HG03558 (cell line): ENCODE data around the gene SMCO3.

ENCODE experiments used
- ATAC-seq: cut with Tn5 transposase; IDR thresholded peaks from one replicate; pipeline ENCODE4 v1.9.1; 2021; ENCODE audit warnings: moderate number of reproducible peaks; ENCODE audit not compliant: unreplicated experiment; ENCODE audit errors: extremely low read depth

Gene SMCO3

GRCh38 chr12:14833336-14833735 lies 19.4 kb upstream of the SMCO3 start:
- ATAC-seq: no peak

- ATAC-seq: peak; percentile 83
These were observed 14.9 kb upstream of the SMCO3 start for GRCh38 chr12:14828892-14829291.

- no peak for ATAC-seq
These were observed 13.1 kb upstream of the SMCO3 start for GRCh38 chr12:14827043-14827442.

GRCh38 chr12:14826491-14826890 lies 12.5 kb upstream of the SMCO3 start:
- no peak for ATAC-seq

DNA sequence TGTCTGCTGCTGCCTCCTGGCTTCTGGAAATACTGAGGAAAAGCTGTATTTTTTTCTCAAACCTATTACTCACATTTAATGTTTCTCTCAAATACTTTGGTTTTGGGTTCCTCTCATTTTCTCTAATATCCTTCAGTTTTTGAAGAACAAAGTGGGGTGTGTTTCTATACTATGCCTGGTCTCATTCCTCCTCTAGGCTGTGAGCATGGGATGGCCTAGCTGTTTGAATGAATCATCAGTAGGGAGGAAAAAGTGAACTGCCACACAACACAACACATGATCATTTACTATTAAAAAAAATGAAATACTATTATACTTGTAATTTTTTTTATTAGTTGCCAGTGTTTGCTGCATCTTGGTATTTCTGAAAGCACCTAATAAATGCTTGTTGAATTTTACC lies 11.3 kb upstream of the SMCO3 start:
- no peak for ATAC-seq

- ATAC-seq: no peak
These were observed 10.1 kb upstream of the SMCO3 start for GRCh38 chr12:14824012-14824634.

GRCh38 chr12:14811486-14811885 lies 2.5 kb downstream of the SMCO3 start:
- no peak for ATAC-seq

DNA sequence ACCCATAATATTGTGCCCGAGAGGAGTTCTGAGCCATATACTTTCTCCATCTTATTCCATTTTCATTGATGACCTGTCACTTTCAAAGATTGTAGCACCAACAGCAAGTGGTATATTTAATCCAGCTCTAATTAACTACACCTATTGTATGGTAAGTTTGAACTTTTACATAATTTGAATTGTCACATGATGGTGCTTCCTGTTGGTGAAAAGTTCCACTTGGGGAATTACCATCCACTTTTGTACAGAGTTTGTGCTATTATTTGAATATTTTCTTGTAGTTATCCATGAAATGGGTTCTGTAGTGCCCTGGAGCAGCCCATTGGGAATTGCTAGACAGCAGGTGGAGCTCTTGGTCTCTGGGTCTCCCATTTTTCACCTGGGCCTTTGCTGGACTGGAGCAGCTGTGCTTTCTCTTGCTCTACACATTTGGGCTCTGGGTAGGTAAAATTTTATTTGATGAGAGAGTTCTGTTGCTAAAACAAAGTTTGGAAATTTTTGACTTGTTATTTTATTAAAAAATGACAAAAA lies 3.0 kb downstream of the SMCO3 start:
- no peak for ATAC-seq

- ATAC-seq: no peak
These were observed 3.6 kb downstream of the SMCO3 start for GRCh38 chr12:14810167-14810952.

DNA sequence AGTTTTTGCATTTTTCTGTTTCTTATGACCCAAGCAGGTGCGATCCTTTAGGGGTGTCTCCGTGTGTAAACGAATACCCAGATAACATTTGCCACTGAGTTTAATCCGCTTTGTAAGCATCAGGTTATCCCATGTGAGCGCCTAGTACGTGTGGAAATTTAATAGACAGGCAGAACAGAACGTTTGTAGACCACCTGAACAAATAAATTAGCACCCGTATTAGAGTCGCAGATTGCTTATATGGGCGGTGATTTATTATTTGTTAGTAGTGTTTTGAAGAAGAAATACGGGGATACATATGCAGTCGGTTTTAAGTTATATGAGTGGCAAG lies 10.2 kb downstream of the SMCO3 start:
- ATAC-seq: peak; percentile 2

- peak; percentile 99 for ATAC-seq
These were observed 10.8 kb downstream of the SMCO3 start, which contains the start of the genes C12orf60 and WBP11 for GRCh38 chr12:14803011-14803829. C12orf60 (plus strand) TSS chr12:14803670; CDS start chr12:14822936, 19,266 bp downstream. WBP11 (minus strand) TSS chr12:14803478; CDS start chr12:14801383, 2,095 bp downstream.

GRCh38 chr12:14802721-14803010 lies 11.3 kb downstream of the SMCO3 start:
- ATAC-seq: no peak

GRCh38 chr12:14802247-14802646 lies 11.7 kb downstream of the SMCO3 start:
- no peak for ATAC-seq

- no peak for ATAC-seq
These were observed 18.9 kb downstream of the SMCO3 start for GRCh38 chr12:14795028-14795448.

GRCh38 chr12:14785568-14785967 lies 28.4 kb downstream of the SMCO3 start:
- no peak for ATAC-seq

DNA sequence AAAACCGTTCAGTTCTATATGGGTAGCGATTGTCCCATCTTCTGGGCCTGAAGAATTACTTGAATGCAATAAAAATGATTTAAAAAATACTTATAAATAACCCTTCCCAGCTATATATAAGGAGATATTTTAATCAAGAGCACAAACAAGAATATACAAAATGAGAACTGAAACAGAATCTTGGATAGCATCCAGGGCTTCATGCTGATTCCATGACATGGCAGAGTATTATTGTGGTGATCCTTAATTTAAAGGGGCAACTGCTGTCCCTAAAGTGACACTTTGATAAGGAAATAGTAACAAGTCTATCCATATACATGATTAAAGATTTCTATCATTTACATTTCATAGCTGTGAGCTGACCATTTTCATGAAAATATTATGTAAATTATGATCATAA lies 29.5 kb downstream of the SMCO3 start:
- ATAC-seq: no peak

DNA sequence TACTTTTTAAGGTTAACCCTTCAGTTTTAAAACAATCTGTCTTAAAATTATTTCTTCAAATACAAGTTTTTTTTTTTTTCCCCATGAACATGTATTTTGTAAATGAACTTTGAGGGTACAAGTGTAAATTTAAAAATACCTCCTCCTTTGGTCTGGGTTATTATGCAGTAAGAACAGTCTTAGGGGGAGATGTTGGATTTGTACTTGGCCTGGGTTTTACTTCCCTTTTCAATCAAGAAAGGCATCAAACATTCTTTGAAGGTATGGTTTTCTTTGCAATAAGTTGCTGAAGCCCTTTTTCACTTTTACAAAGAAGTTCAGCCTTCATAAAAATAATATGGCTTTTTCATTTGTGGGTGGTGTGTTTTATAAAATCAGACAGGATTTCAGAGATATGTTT lies 31.2 kb downstream of the SMCO3 start:
- no peak for ATAC-seq

DNA sequence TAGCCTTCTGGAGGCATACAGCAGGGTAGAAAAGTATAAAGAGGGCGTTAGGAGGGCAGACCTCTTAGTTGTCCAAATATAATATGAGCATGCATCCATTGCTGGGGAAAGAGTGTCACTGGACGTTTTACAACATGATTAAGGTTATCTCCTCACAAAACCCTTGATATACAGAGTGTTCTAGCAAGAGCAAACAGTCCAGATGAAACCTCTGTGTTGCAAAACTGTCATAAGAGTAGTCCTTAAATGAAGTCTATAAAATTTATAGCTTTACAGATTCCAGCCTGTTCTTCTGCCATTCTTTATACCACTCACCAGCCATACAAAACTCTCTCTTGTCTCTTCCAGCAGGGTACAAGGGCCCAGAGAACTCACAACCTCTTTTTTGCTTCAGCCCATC lies 32.4 kb downstream of the SMCO3 start:
- no peak for ATAC-seq

DNA sequence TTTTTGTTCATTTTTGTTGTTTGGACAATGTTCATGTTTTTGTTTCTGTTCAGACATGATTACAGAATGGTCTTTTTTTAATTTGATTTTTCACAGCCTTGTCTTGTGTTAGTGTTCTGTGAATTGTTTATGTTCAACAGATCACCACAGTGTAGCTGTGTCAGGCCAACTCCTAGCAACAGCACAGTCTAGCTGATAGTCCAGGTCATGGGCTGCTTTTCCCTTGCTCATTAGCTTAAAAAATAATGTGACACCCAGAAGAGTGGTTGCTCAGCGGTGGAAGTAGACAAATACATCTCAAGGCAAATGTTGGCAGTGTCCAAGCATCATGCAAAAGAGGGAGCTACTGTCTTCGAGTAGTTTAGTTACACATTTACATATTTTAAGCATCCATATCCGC lies 33.1 kb downstream of the SMCO3 start:
- no peak for ATAC-seq

DNA sequence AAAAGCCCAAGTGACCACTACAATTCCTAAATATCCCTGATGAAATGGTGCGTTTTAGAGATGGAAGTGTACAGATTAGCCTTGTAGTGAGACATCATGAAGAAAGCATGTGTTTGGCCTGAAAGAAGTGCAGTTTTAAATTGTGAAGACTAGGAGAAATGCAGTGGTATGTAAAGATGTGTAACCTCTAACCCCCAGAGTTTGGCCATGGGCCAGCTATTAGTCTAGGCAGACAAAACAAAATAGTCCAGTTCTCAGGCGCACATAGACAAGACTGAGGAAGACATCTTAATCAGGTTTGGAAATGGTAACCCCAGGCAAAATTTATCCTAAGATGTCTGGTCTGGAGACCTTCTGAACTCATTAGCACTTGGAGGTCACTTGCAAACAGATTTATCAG lies 34.1 kb downstream of the SMCO3 start:
- no peak for ATAC-seq

GRCh38 chr12:14777271-14777670 lies 36.7 kb downstream of the SMCO3 start:
- ATAC-seq: no peak
